PFSK-1 (cell line): ENCODE data around the gene CRB2.

Experiments
- FOXP2 ChIP-seq: optimal IDR thresholded peaks from 2 replicates; pipeline ENCODE3; 2011; ENCODE audit warnings: borderline replicate concordance, control low read depth, inconsistent platforms; ENCODE audit not compliant: insufficient read depth; ENCODE audit errors: extremely low read length, extremely low read depth
- POLR2AphosphoS5 ChIP-seq: IDR thresholded peaks from 2 replicates; pipeline ENCODE4 v1.6.1; 2012; ENCODE audit warnings: low read depth, mild to moderate bottlenecking, control low read depth, low read length, moderate library complexity
- SIN3A ChIP-seq: IDR thresholded peaks from 2 replicates; pipeline ENCODE4 v1.6.1; 2012; ENCODE audit warnings: mild to moderate bottlenecking, low read length, moderate library complexity, borderline replicate concordance; ENCODE audit not compliant: insufficient read depth
- TAF1 ChIP-seq: IDR thresholded peaks from 2 replicates; pipeline ENCODE4 v1.6.1; 2012; ENCODE audit warnings: low read length, control low read depth, borderline replicate concordance; ENCODE audit not compliant: insufficient read depth
- TF ChIP-seq, protein P1 (sequence below), 2 experiments: IDR thresholded peaks; 2 replicates each; pipeline versions ENCODE4 v1.6.1 to v1.8.0; 2011 to 2012; ENCODE audit warnings: low read depth in 2 of 2, low read length in 2 of 2, control low read depth in 1 of 2, inconsistent platforms in 1 of 2, mild to moderate bottlenecking in 1 of 2, moderate library complexity in 1 of 2; ENCODE audit not compliant: insufficient read depth in 1 of 2

Gene CRB2

DNA sequence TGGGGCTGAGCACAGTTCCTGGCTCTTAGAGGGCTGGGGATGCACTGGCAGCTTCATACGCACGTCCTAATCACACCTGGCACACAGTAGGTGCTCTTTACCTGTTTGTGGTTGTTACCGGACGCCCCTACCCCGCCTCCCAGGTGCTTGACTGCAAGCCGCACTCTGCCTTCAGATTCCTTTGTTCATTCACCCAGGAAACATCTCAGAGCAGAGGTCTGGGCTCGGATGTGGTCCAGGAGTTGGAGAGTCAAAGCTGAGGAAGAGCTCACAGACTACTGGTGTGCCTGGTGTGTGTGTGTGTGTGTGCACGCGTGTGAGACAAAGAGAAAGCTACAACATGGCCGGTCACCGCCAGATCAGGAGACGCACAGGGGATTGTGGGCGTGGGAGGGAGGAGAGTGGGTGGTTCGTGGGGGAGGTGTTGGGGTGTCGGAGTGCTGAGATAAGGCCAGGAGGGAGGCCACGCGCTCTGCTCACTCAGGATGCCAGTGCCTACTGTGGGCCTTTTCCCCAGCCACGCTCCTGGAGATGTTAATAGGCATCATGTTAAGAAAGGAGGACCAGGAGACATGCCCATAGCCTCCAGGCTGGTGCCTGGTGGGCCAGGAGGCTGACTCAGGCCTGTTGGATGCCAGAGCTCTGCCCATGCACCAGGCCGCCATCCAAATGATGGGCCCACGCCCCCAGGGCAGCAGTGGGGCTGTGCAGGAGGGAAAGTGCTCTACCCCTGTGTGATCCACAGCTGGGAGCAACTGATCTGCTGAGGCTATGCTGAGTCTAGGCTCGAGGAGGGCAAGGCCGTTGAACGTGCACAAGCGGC, 39.9 kb downstream of the CRB2 start:
- TF ChIP-seq POLR2AphosphoS5: no peak
- no peak for TF ChIP-seq SIN3A
- no peak for TF ChIP-seq FOXP2
- TF ChIP-seq, protein P1, sequence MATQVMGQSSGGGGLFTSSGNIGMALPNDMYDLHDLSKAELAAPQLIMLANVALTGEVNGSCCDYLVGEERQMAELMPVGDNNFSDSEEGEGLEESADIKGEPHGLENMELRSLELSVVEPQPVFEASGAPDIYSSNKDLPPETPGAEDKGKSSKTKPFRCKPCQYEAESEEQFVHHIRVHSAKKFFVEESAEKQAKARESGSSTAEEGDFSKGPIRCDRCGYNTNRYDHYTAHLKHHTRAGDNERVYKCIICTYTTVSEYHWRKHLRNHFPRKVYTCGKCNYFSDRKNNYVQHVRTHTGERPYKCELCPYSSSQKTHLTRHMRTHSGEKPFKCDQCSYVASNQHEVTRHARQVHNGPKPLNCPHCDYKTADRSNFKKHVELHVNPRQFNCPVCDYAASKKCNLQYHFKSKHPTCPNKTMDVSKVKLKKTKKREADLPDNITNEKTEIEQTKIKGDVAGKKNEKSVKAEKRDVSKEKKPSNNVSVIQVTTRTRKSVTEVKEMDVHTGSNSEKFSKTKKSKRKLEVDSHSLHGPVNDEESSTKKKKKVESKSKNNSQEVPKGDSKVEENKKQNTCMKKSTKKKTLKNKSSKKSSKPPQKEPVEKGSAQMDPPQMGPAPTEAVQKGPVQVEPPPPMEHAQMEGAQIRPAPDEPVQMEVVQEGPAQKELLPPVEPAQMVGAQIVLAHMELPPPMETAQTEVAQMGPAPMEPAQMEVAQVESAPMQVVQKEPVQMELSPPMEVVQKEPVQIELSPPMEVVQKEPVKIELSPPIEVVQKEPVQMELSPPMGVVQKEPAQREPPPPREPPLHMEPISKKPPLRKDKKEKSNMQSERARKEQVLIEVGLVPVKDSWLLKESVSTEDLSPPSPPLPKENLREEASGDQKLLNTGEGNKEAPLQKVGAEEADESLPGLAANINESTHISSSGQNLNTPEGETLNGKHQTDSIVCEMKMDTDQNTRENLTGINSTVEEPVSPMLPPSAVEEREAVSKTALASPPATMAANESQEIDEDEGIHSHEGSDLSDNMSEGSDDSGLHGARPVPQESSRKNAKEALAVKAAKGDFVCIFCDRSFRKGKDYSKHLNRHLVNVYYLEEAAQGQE (IDR thresholded peaks at IDR 0.05; ENCODE audit: insufficient read depth in 1 of 2, low read depth in 2 of 2, low read length in 2 of 2): no peak
- TF ChIP-seq TAF1: no peak

DNA sequence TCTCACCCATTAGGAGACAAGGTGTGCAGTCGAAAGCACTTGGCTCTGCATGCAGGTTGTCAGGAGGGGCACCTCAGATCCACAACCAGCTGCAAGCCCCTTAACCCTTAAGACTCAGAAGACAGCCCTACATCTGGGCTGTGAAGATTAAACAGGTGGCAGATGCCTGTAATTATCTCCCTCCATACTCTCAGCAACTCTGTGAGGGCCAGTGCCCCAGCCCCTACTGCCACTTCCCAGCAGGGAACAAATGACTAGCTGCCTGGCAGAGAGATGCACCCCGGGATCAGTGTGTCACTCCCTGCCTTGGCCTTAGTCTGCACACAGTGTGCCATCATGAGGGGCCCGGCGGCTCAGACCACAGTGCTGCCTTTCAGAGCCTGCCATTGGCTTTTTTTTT, 42.0 kb downstream of the CRB2 start:
- TF ChIP-seq, protein P1 (IDR thresholded peaks at IDR 0.05; ENCODE audit: insufficient read depth in 1 of 2, low read depth in 2 of 2, low read length in 2 of 2): no peak
- TF ChIP-seq SIN3A (no peak), FOXP2 (no peak), TAF1 (no peak), POLR2AphosphoS5 (no peak)

DNA sequence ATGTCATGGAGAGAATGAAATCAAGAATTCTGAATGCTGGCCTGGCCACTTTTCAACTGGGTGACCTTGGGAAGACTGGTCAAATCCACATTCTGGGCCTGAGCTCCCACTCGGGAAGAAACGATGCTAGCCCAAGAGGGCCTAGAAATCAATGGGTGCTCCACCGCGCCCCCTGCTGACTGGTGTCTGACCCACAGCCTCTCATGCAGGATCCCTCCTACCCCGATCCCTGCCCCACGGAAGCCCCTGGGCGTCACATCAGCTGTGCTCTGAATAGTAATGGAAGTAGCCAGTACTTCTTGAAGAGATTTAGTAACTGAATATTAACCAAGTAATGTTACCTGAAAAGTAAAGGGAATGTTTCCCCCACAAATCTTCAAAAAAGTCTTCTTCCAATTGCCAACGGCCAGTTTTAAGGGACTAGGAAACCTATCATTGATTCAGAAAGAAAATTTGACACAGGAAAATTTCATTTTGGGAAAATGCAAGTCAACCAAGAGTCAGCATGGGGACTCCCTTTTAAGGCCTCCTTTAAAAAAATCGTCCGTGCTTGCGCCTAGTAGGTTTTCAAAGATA, 43.9 kb downstream of the CRB2 start:
- TF ChIP-seq SIN3A: no peak
- no peak for TF ChIP-seq TAF1
- no peak for TF ChIP-seq FOXP2
- TF ChIP-seq, protein P1 (IDR thresholded peaks at IDR 0.05; ENCODE audit: insufficient read depth in 1 of 2, low read depth in 2 of 2, low read length in 2 of 2): no peak
- TF ChIP-seq POLR2AphosphoS5: no peak

DNA sequence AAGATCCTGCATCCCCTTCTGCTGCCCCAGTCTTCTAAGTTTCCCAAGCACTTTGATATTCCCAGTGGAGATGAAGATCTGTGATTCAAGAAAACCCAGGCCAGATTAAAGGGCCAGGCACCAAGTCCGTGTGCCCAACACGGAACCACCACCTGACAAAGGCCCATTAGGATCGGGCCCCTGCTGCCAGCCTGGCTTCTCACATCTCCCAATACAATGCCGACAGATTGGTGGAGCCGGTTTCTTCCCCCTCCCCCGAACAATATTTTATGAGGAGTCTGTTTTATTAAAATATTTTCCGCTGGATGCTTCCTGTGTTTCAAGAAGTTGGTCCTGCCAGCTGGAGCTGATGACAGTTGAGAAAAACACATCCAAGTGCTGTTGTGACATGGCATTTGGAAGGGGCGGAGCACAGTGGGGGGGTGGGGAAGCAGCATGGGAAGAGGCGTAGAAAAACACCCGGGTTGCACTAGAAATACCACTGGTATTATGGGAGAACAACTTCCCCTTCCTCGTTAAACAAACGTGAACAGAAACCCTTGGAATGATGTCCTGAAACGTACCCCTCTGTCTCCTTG, 45.0 kb downstream of the CRB2 start:
- TF ChIP-seq TAF1 (no peak), POLR2AphosphoS5 (no peak), SIN3A (no peak), FOXP2 (no peak)
- TF ChIP-seq, protein P1 (IDR thresholded peaks at IDR 0.05; ENCODE audit: insufficient read depth in 1 of 2, low read depth in 2 of 2, low read length in 2 of 2): no peak
